Astrocyte (in vitro differentiated cells and primary cell): ENCODE measurements around the gene WDR93. TPM values are rescaled to one million over a fixed set of nuclear protein-coding genes. Genes with fewer than 3 reads are reported as not detected.

Source experiments
- DNase-seq: peaks from one replicate; pipeline ENCODE4 v3.0.0-alpha.2; 2010; ENCODE audit warnings: low read depth
- FAIRE-seq: peaks from 2 replicates; lab custom pipeline; 2011; peaks lifted over from hg19 to GRCh38; lab: Jason Lieb, UNC
- H2AFZ ChIP-seq: 2 replicates; pipeline ENCODE4 v1.6.0; 2012; ENCODE audit warnings: low read depth, low read length, inconsistent platforms
- H3K27ac ChIP-seq: 2 replicates; pipeline ENCODE4 v1.5.1; 2011; ENCODE audit warnings: low read depth, low read length, inconsistent platforms
- H3K27me3 ChIP-seq: 2 replicates; pipeline ENCODE4 v1.6.0; 2011; ENCODE audit warnings: low read length, inconsistent platforms; ENCODE audit not compliant: insufficient read depth
- H3K36me3 ChIP-seq: 2 replicates; pipeline ENCODE4 v1.5.1; 2011; ENCODE audit warnings: low read length, inconsistent platforms; ENCODE audit not compliant: insufficient read depth
- H3K4me1 ChIP-seq: 2 replicates; pipeline ENCODE4 v1.5.1; 2011; ENCODE audit warnings: low read length, inconsistent platforms; ENCODE audit not compliant: insufficient read depth
- H3K4me2 ChIP-seq: 2 replicates; pipeline ENCODE4 v1.6.0; 2012; ENCODE audit warnings: low read length, inconsistent platforms
- H3K4me3 ChIP-seq: 2 replicates; pipeline ENCODE4 v1.5.1; 2011; ENCODE audit warnings: low read depth, mild to moderate bottlenecking, low read length, inconsistent platforms; ENCODE audit not compliant: insufficient read depth
- H3K79me2 ChIP-seq: 2 replicates; pipeline ENCODE4 v1.6.0; 2012; ENCODE audit warnings: mild to moderate bottlenecking, low read length, inconsistent platforms; ENCODE audit not compliant: insufficient read depth
- H3K9ac ChIP-seq: 2 replicates; pipeline ENCODE4 v1.6.0; 2012; ENCODE audit warnings: mild to moderate bottlenecking, low read length, inconsistent platforms
- H3K9me3 ChIP-seq: 2 replicates; pipeline ENCODE4 v1.5.1; 2012; ENCODE audit warnings: low read depth, mild to moderate bottlenecking, low read length, inconsistent platforms; ENCODE audit not compliant: insufficient read depth
- H4K20me1 ChIP-seq: 2 replicates; pipeline ENCODE4 v1.6.0; 2012; ENCODE audit warnings: low read length, inconsistent platforms; ENCODE audit not compliant: insufficient read depth
- H3K27ac Mint-ChIP-seq: one replicate; pipeline ENCODE4 v1.8.0; 2021; ENCODE audit warnings: mild to moderate bottlenecking, mixed read lengths; ENCODE audit not compliant: unreplicated experiment
- H3K27me3 Mint-ChIP-seq: one replicate; pipeline ENCODE4 v1.8.0; 2021; ENCODE audit warnings: low read depth, mixed read lengths; ENCODE audit not compliant: unreplicated experiment
- H3K36me3 Mint-ChIP-seq: one replicate; pipeline ENCODE4 v1.8.0; 2021; ENCODE audit warnings: low read depth, mixed read lengths; ENCODE audit not compliant: unreplicated experiment
- H3K4me1 Mint-ChIP-seq: one replicate; pipeline ENCODE4 v1.8.0; 2021; ENCODE audit warnings: low read depth, mixed read lengths; ENCODE audit not compliant: unreplicated experiment
- H3K4me3 Mint-ChIP-seq: one replicate; pipeline ENCODE4 v1.8.0; 2021; ENCODE audit warnings: mild to moderate bottlenecking, moderate library complexity, mixed read lengths; ENCODE audit not compliant: unreplicated experiment
- H3K9me3 Mint-ChIP-seq: one replicate; pipeline ENCODE4 v1.8.0; 2021; ENCODE audit warnings: mild to moderate bottlenecking, mixed read lengths; ENCODE audit not compliant: unreplicated experiment
- EZH2 ChIP-seq: IDR thresholded peaks from 2 replicates; pipeline ENCODE4 v1.6.1; 2012; ENCODE audit warnings: mild to moderate bottlenecking, low read length, inconsistent platforms; ENCODE audit not compliant: insufficient read depth
- total RNA-seq: library from RNA; stranded (reverse); gene quantifications from 2 replicates; pipeline ENCODE4 v1.2.1, GENCODE V29; 2021
- TF ChIP-seq, protein P1 (sequence below): IDR thresholded peaks from 2 replicates; pipeline ENCODE4 v1.5.1; 2011; ENCODE audit warnings: low read depth, mild to moderate bottlenecking, inconsistent platforms, low read length, moderate library complexity; ENCODE audit not compliant: insufficient read depth

The WDR93 gene
- total RNA-seq, 1 donor from 2014 or later: not detected

DNA sequence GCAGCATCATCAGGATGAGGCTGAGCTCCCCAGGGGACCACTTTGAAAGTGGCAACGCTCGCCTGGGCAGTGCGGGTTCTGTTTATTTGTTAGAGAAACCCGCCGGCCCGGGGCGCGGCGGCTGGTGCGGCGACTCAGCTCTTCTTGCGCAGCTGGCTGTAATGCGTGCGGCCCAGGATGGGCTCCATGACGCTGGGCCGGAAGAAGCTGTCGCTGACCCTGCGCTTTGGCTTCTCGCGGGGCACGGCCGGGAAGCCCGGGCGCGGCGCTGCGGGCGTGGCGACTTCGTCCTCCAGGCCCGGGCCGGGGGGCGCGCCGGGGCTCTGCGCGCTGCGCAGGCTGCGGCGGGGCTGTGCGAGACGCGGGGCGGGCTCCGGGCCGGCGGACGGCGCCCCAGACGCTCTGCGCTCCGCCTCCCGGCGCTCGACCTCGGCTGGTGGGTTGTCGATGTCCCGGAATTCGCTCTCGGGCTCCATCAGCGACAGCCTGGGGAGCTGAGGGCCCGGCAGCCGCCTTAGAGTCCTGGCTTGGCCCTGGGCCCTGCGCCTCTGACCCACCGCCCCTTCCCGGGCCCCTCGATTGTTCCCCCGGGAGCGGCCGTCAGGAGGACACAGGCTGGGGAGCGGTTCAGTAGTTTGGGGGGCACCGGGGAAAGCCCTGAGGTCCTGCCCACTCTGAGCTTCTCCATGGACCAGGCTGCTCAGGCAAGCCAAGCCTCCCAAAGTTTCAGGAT is 25.0 kb upstream of the WDR93 start:
- H3K9ac ChIP-seq: peak overlapping the region; percentile 59
- no peak for FAIRE-seq
- H3K4me1 ChIP-seq: peaks cover 19% of the 10 kb centered on the region
- no peaks in the 10 kb centered on the region for H4K20me1 ChIP-seq
- no peaks in the 10 kb centered on the region for H3K36me3 ChIP-seq
- Mint-ChIP-seq H3K4me3 (no peak overlapping the region), H3K9me3 (peaks cover 1% of the 10 kb centered on the region), H3K36me3 (peaks cover 1% of the 10 kb centered on the region), H3K27me3 (peaks cover 9% of the 10 kb centered on the region), H3K27ac (no peak overlapping the region), H3K4me1 (peaks cover 6% of the 10 kb centered on the region)
- H3K27ac ChIP-seq: no peak overlapping the region
- H2AFZ ChIP-seq: peak overlapping the region; percentile 78
- peaks cover 3% of the 10 kb centered on the region for H3K27me3 ChIP-seq
- TF ChIP-seq, protein P1, sequence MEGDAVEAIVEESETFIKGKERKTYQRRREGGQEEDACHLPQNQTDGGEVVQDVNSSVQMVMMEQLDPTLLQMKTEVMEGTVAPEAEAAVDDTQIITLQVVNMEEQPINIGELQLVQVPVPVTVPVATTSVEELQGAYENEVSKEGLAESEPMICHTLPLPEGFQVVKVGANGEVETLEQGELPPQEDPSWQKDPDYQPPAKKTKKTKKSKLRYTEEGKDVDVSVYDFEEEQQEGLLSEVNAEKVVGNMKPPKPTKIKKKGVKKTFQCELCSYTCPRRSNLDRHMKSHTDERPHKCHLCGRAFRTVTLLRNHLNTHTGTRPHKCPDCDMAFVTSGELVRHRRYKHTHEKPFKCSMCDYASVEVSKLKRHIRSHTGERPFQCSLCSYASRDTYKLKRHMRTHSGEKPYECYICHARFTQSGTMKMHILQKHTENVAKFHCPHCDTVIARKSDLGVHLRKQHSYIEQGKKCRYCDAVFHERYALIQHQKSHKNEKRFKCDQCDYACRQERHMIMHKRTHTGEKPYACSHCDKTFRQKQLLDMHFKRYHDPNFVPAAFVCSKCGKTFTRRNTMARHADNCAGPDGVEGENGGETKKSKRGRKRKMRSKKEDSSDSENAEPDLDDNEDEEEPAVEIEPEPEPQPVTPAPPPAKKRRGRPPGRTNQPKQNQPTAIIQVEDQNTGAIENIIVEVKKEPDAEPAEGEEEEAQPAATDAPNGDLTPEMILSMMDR: no peak
- no peak for TF ChIP-seq EZH2
- H3K9me3 ChIP-seq: no peaks in the 10 kb centered on the region
- peak; percentile 58 for DNase-seq
- peak overlapping the region; percentile 48 for H3K4me3 ChIP-seq
- no peaks in the 10 kb centered on the region for H3K79me2 ChIP-seq
- peak overlapping the region; percentile 84 for H3K4me2 ChIP-seq

- Histone ChIP-seq H3K79me2 (no peaks in the 10 kb centered on the region), H3K27ac (no peak overlapping the region), H3K27me3 (peaks cover 3% of the 10 kb centered on the region), H3K4me1 (peaks cover 19% of the 10 kb centered on the region), H3K4me2 (peak overlapping the region; percentile 84), H3K36me3 (no peaks in the 10 kb centered on the region), H2AFZ (peak overlapping the region; percentile 78), H3K9ac (no peak overlapping the region), H4K20me1 (no peaks in the 10 kb centered on the region), H3K4me3 (no peak overlapping the region), H3K9me3 (no peaks in the 10 kb centered on the region)
- peaks cover 6% of the 10 kb centered on the region for H3K4me1 Mint-ChIP-seq
- H3K27ac Mint-ChIP-seq: no peak overlapping the region
- peaks cover 12% of the 10 kb centered on the region for H3K27me3 Mint-ChIP-seq
- peaks cover 1% of the 10 kb centered on the region for H3K36me3 Mint-ChIP-seq
- H3K4me3 Mint-ChIP-seq: no peak overlapping the region
- peaks cover 3% of the 10 kb centered on the region for H3K9me3 Mint-ChIP-seq
- no peak for TF ChIP-seq EZH2
- TF ChIP-seq, protein P1: no peak
- DNase-seq: no peak
- no peak for FAIRE-seq
Observed at GRCh38 chr15:89666184-89666857, 24.3 kb upstream of the WDR93 start.
